ENCODE results near the gene TBC1D10A.

GRCh38 chr22:30373331-30374325 lies 46.9 kb upstream of the TBC1D10A start:
- TF ChIP-seq CTCF (IDR thresholded peaks at IDR 0.05; ENCODE audit: insufficient read depth, low read length) (no peak), REST (IDR thresholded peaks at IDR 0.05; ENCODE audit: insufficient replicate concordance, low read depth) (no peak), POLR2AphosphoS5 (IDR thresholded peaks at IDR 0.05; ENCODE audit: low read depth) (no peak), GABPA (IDR thresholded peaks at IDR 0.05; ENCODE audit: low read depth) (no peak)
